ENCODE measurements around the gene GALNT15.

Gene GALNT15

DNA sequence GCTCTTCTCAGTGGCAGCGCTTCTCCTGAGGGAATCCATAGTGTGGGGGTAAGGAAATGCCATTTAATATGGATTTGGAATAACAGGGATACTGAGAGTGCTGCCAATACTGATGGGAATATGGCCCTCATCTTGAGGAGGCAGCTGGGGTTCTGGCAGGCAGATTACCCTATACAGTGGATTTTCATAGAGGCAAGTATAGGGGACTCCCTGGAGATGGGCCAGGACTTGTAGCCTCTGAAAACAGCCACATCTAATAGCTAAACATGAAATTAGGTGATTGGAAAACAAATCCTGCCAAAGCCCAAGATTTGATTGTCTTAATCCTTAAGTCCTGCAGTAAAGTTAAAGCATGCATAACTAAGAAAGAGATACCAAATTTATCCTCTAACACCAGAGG lies 59.3 kb downstream of the GALNT15 start:
- DNase-seq, result no peak

DNA sequence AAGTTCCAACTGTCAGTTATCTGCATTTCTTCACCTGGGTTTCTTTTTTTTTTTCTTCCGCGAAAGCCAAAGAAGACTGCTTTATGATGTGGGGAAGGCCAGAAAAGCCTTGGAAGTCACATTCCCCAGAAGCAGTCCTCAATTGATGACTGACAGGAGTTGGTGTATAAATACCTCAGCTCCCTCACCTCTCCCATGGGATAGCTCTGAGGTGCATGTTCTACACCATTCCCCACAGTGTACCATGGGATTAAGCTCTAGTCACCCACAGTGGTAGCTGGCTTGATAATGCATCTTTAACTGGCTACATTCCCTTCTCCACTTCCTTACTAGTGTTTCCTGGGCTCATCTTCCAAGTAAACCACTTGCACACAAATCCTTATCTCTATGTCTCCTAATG lies 59.8 kb downstream of the GALNT15 start:
- DNase-seq, result no peak

- DNase-seq, result no peak
Measured at GRCh38 chr3:16236030-16236639, 61.7 kb downstream of the GALNT15 start.

DNA sequence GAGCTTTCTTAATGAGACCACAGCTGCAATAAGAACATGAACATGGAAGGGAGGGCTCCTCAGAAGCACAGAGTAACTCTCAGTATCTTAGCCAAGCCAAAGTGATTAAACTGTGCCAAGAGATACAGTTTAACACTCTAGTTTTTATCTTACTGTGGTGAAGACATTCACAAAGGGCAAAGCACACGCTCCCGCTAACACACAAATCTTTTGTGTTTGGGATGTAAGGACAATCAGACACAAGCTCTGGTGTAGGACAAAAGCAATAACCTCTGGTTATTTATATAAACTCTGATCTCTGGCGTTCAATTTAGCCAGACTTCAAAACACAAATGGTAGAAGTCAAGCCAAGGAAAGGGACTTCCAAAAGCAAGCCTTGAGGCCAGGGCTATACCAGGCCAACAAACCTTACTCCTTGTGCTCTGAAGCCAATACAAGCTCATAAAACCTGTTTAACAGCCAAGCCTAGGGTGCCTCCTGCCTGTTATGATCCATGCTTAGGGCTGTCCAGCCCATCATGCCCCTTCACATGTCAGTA lies 62.4 kb downstream of the GALNT15 start:
- DNase-seq, result no peak

- no peak for DNase-seq
Measured at GRCh38 chr3:16239086-16239770, 64.7 kb downstream of the GALNT15 start.

- DNase-seq, result no peak
Measured at GRCh38 chr3:16239780-16240179, 65.3 kb downstream of the GALNT15 start.

- no peak for DNase-seq
Measured at GRCh38 chr3:16240229-16241023, 65.9 kb downstream of the GALNT15 start.

- no peak for DNase-seq
Measured at GRCh38 chr3:16241225-16241624, 66.7 kb downstream of the GALNT15 start.

DNA sequence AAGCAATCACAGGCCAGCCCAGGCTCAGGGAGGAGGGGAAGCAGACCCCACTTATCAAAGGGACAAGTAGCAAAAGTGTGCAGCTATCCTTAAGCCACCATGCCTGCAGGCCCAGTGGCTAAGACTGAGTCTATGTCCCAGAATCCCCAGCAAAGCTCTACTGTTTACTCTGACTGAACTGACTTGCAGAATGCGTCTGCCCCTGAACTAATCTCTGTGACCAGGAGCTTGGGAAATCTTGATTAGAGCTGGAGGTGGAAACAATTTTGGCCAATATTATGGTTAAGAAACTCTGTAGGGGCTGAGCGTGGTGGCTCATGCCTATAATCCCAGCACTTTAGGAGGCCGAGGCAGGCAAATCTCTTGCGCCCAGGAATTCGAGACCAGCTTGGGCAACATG lies 67.7 kb downstream of the GALNT15 start:
- no peak for DNase-seq

DNA sequence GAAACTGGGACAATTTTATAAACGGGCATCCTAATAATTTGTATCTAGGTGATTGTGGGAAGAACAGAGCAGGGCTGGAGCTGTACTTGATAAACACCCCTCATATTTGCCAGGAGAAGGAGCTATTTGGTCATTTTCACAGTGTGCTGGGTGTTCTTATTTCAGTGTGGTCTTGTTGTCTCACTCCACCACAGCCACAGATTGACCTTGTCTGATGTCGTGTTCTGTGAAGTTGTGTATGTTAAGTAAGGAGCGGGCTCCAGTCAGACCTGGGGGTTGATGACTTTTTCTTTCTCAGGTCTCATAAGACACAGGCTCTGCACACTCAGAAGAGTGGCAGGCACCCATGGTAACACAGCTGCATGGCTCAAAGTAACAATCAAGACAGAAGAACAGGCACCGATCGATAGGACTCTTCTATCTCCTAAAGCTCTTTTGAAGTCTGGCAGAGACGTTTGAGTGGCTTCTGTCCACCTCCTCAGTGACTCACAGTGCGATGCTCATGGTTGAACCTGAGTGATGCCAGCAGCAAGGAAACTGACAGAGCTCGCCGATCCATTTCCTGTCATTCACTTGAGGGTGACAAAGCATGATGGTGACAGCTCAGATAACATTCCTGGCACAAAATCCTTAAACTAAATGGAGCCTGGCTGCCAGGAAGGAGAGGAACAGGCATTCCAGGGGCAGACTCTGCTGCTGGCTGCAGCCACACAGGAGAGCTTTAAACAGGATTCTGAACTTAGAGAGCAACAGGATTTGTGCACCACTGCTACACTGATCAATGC lies 69.4 kb downstream of the GALNT15 start:
- no peak for DNase-seq

- no peak for DNase-seq
Measured at GRCh38 chr3:16245609-16246008, 71.1 kb downstream of the GALNT15 start.

DNA sequence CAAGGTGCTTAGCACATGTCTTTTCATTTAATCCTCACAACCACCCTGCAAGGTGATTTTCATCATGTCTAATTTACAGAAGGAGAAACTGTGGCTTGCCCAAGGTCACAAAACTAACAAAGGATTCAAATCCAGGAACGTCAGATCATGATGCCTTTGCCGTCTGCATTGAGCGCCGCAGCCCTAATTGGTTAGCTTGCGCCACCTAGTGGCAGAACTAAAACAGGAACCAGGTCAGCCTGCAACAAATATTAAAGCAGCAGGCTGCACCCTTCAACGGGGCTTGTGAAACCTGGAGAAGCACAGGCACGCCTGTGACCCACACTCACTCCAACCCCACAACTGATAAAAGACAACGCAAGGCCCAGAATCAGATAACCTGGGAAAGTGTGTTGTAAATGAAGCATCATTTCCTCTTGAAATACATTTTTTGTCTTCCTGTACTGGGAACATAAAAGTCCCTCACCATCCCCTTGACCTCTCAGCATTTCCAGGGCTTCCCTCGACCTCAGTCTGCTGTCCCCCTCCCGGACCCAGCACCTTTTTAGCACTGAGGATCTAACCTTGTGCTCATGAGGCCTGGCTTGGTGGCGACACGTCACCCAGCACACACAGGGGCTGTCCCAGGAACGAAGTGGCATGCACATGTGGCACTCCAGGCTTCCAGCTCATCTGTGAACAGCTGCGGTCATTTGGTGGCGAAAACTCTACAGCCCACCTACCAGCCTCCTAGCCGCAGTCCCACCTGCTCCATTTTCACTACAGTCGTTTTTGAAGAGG lies 73.0 kb downstream of the GALNT15 start:
- DNase-seq, result peak; percentile 68

GRCh38 chr3:16248556-16248955 lies 74.1 kb downstream of the GALNT15 start:
- no peak for DNase-seq

DNA sequence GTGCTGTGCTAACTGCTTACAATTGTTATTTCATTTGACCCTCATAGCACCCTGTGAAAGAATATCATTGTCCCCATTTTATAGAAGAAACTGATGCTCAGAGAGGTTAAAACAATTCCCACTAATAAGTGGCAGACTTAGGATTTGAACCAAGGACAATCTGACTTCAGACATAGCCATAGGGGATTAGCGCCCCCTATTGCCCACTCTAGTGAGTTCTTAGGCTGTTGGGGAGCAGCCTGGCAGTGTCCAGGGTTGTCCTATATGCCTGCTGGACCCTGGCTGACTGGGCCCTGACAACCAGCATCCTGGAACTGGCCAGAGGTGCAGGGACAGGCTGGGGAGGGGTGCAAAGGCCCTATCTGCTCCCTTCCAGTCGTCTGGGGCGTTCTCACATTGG lies 74.9 kb downstream of the GALNT15 start:
- no peak for DNase-seq

GRCh38 chr3:16249886-16250285 lies 75.4 kb downstream of the GALNT15 start:
- DNase-seq, result no peak

- DNase-seq, result no peak
Measured at GRCh38 chr3:16251316-16252085, 77.0 kb downstream of the GALNT15 start.

DNA sequence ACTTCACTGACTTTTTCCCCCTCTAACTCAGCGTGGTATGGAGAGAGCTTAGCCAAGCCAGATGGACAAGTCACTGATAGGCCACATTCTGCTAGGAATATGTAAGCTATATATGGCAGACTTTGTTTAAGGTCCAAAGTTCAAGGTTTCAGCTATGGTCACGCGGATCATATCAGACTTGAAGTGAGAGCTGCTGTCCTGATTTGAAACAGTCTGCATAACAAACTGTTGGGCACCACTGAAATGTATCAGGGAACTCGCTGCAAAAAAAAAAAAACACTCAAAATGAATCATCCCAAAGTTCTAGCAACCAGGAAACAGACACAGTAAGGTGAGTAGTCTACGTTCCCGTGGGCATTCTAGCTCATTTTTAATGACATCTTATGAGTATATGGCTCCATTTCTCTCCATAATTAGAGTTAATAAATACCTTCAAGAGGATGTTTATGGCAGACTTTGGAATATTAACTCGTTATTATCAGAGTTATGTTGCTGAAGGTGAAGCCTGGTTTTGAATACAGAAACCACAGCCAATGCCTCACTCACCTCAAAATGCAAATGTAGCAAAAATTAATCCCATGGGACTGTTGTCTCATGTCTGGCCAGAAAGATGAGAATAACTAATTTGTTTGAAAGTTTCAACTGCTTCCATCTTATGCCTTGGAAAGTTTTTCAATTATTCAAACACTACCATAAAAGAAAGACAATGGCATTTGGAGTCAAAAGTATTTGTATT lies 77.9 kb downstream of the GALNT15 start:
- no peak for DNase-seq

- no peak for DNase-seq
Measured at GRCh38 chr3:16252988-16253387, 78.5 kb downstream of the GALNT15 start.

DNA sequence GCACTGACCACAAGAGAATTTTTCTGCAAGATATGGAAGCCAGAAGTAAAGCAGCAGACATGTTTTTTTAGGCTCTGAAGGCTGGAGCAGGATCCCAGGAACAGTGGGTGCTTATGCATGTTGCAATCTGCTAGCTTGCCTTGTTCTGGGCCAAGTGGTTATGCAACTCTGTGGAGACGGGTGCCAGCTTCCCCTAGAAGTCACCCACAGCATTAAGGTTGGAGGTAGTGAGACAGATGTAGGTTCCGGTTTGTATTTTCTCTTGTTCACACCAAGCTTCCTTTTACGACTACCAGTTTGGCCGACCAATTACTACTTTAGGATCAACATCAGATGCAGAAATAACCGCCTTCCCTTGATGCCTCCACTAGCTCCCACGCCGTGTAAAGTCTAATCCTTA lies 79.1 kb downstream of the GALNT15 start:
- no peak for DNase-seq

DNA sequence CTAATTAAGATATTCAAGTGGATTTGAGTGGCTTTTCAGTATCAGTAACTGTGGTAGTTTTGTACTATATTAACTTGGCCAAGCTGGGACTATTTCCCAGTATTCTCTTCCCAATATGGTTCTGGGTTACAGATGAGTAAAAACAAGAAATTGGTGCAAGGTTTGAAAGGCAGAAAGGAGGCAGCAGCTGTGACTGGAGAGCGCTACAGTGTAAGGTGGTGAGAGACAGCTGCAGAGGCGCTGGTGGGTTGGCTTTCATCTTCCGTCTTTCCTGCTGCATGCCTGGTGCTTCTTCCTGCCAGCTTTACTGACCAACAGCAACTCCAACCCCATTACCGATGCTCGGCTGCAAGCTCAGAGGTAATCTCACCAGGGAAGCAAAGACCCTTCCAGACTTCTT lies 80.4 kb downstream of the GALNT15 start:
- DNase-seq, result no peak

- no peak for DNase-seq
Measured at GRCh38 chr3:16255326-16255725, 80.8 kb downstream of the GALNT15 start.
